GM12891 (cell line): ENCODE results near the gene PGLYRP1.

Source experiments
- PAX5 ChIP-seq: IDR thresholded peaks from 2 replicates; pipeline ENCODE4 v1.6.1; 2011; ENCODE audit warnings: low read length, moderate library complexity, mild to moderate bottlenecking; ENCODE audit not compliant: insufficient read depth, severe bottlenecking
- POLR2A ChIP-seq: IDR thresholded peaks from 2 replicates; pipeline ENCODE4 v1.6.1; 2011; ENCODE audit warnings: low read depth, low read length, control low read depth
- POLR2AphosphoS5 ChIP-seq: IDR thresholded peaks from 2 replicates; pipeline ENCODE4 v1.6.1; 2011; ENCODE audit warnings: low read depth, low read length, control low read depth
- POU2F2 ChIP-seq: IDR thresholded peaks from 2 replicates; pipeline ENCODE4 v1.6.1; 2011; ENCODE audit warnings: low read depth, mild to moderate bottlenecking, control low read depth, low read length, moderate library complexity
- SPI1 ChIP-seq: IDR thresholded peaks from 2 replicates; pipeline ENCODE4 v1.6.1; 2011; ENCODE audit warnings: low read depth, low read length, control low read depth
- TAF1 ChIP-seq: IDR thresholded peaks from 2 replicates; pipeline ENCODE4 v1.6.1; 2011; ENCODE audit warnings: low read depth, low read length, control low read depth

DNA sequence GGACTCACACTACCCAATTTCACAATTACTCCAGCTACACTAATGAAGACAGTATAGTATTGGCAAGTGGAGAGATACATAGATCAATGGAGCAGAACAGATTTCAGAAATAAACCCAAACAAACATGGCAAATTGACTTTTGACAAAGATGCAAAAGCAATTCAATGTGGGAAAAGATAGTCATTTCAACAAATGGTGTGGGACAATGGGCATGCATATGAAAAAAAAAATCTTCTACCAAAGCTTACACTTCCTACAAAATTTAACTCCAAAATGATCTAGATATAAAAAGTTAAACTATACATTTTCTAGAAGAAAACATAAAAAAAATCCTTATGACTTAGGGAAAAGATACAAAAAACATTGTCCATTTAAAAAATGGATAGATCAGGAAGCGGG is 20.7 kb upstream of the PGLYRP1 start:
- TF ChIP-seq POLR2AphosphoS5 (no peak), POLR2A (no peak), POU2F2 (no peak), TAF1 (no peak), PAX5 (no peak), SPI1 (no peak)
